Measurements from ENCODE around the gene EMC6.

Gene EMC6

GRCh38 chr17:3656353-3656752 is 12.3 kb upstream of the EMC6 start:
- TF ChIP-seq CTCF (IDR thresholded peaks at IDR 0.05; ENCODE audit: control insufficient read depth, extremely low read depth, insufficient read depth) = no peak
- no peak for DNase-seq (ENCODE audit: low read depth)

GRCh38 chr17:3656755-3657587 is 11.6 kb upstream of the EMC6 start:
- no peak overlapping the region for H3K4me3 ChIP-seq (ENCODE audit: low read depth, low read length)

More at GRCh38 chr17:3656353-3656752, 12.3 kb upstream of the EMC6 start:
- H3K4me3 ChIP-seq (ENCODE audit: low read depth, low read length) = no peak overlapping the region

GRCh38 chr17:3657588-3657869 is 11.1 kb upstream of the EMC6 start:
- no peak overlapping the region for H3K4me3 ChIP-seq (ENCODE audit: low read depth, low read length)
- no peak for TF ChIP-seq CTCF (IDR thresholded peaks at IDR 0.05; ENCODE audit: control insufficient read depth, extremely low read depth, insufficient read depth)
- no peak for DNase-seq (ENCODE audit: low read depth)

More at GRCh38 chr17:3656755-3657587, 11.6 kb upstream of the EMC6 start:
- no peak for TF ChIP-seq CTCF (IDR thresholded peaks at IDR 0.05; ENCODE audit: control insufficient read depth, extremely low read depth, insufficient read depth)
- no peak for DNase-seq (ENCODE audit: low read depth)

GRCh38 chr17:3657874-3658783 is 10.5 kb upstream of the EMC6 start:
- no peak for DNase-seq (ENCODE audit: low read depth)
- TF ChIP-seq CTCF (IDR thresholded peaks at IDR 0.05; ENCODE audit: control insufficient read depth, extremely low read depth, insufficient read depth) = no peak
- H3K4me3 ChIP-seq (ENCODE audit: low read depth, low read length) = no peak overlapping the region

- TF ChIP-seq CTCF (IDR thresholded peaks at IDR 0.05; ENCODE audit: control insufficient read depth, extremely low read depth, insufficient read depth) = no peak
- no peak overlapping the region for H3K4me3 ChIP-seq (ENCODE audit: low read depth, low read length)
- DNase-seq (ENCODE audit: low read depth) = no peak
Observed at GRCh38 chr17:3658784-3659449, 9.7 kb upstream of the EMC6 start.

- no peak for TF ChIP-seq CTCF (IDR thresholded peaks at IDR 0.05; ENCODE audit: control insufficient read depth, extremely low read depth, insufficient read depth)
- no peak for DNase-seq (ENCODE audit: low read depth)
- no peak overlapping the region for H3K4me3 ChIP-seq (ENCODE audit: low read depth, low read length)
Observed at GRCh38 chr17:3659541-3660111, 9.0 kb upstream of the EMC6 start.
